ENCODE measurements around the gene ABAT. TPM values are rescaled to one million over a fixed set of nuclear protein-coding genes. Genes with fewer than 3 reads are reported as not detected.
"Not testable (repeated sequence)": the region's sequence is repeated elsewhere in the genome, so short reads cannot be mapped to it uniquely, and the experiment has no call there.

Gene ABAT
- total RNA-seq, 5 donors from 2014 or later (not counting 1 experiment from before 2014, with no cell fraction given), result 8.3 to 16.1 (median 11.7) TPM

DNA sequence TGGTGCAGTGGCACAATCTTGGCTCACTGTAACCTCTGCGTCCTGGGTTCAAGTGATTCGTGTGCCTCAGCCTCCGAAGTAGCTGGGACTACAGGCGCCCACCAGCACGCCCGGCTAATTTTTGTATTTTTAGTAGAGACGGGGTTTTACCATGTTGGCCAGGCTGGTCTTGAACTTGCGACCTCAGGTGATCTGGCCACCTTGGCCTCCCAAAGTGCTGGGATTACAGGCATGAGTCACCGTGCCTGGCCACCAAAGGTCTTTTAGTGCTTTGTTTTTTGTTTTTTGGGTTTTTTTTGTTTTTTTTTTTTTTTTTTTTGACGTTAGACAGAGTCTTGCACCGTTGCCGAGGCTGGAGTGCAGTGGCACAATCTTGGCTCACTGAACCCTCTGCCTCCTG, 129.3 kb downstream of the ABAT start:
- 98% methylated on average over 9 of the region's 12 CpGs for WGBS (ENCODE audit: insufficient coverage)
- CTCF ChIA-PET, result interaction anchor here in 1 of 2 donors (0.7 kb wide), 1 partner anchor 561 kb away, joined by 3 read pairs; no protein-coding TSS in a partner anchor
- H3K27me3 ChIP-seq (replicated peaks in 1 of 2; ENCODE audit: control insufficient read depth in 2 of 2, extremely low read depth in 1 of 2, insufficient read depth in 2 of 2, low read length in 1 of 2); H3K9me3 ChIP-seq; H3K4me3 ChIP-seq (ENCODE audit: control insufficient read depth in 1 of 2, extremely low read depth in 1 of 2, low read length in 1 of 2); ATAC-seq (replicated peaks in 1 of 4); H3K27ac ChIP-seq (ENCODE audit: low read length); H3K27me3 Mint-ChIP-seq; H3K9me3 Mint-ChIP-seq; DNase-seq; POLR2A ChIA-PET; H3K27ac Mint-ChIP-seq; H3K4me3 Mint-ChIP-seq: not testable (repeated sequence)
- Histone ChIP-seq H3K4me1 (ENCODE audit: control insufficient read depth in 1 of 2, extremely low read depth in 1 of 2, insufficient read depth in 2 of 2, low read length in 2 of 2) (peaks cover 5 to 14% of the 10 kb centered on the region in 2 experiments), H3K36me3 (ENCODE audit: control insufficient read depth in 2 of 2, extremely low read depth in 1 of 2, insufficient read depth in 1 of 2, low read length in 1 of 2) (peaks cover 19 to 72% of the 10 kb centered on the region in 2 donors)
- Mint-ChIP-seq H3K36me3 (peaks cover 47% of the 10 kb centered on the region), H3K4me1 (peaks cover 15 to 25% (median 17%) of the 10 kb centered on the region in 3 donors)

DNA sequence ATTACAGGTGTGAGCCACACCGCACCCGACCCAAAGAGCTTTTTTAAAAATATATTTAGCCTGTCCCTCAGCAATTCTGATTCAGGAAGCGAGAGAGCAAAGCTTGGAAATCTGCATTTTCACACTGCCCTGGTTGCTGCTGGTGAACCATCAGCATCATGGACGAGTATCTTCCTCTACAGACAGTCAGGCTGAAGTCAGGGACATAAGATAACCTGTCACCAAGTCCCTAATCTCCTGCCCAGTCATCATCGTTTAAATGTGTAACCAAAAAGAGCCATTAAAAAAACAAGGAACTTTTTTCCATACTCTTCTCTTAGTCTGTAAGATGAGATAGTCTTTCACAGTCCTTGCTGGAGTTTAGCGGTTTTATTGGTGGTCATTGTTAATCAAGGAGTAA, 129.9 kb downstream of the ABAT start:
- ChIA-PET POLR2A (no interaction called here), CTCF (no interaction called here)
- H3K4me1 ChIP-seq (ENCODE audit: control insufficient read depth in 1 of 2, extremely low read depth in 1 of 2, insufficient read depth in 2 of 2, low read length in 2 of 2), result peaks cover 0 to 9% of the 10 kb centered on the region in 2 experiments
- no peak overlapping the region for H3K27ac Mint-ChIP-seq
- H3K27ac ChIP-seq (ENCODE audit: low read length), result no peak overlapping the region
- H3K9me3 ChIP-seq, result no peaks in the 10 kb centered on the region
- 98% methylated on average over 4 of the region's 6 CpGs for WGBS (ENCODE audit: insufficient coverage)
- H3K4me3 ChIP-seq (ENCODE audit: control insufficient read depth in 1 of 2, extremely low read depth in 1 of 2, low read length in 1 of 2), result no peak overlapping the region
- peaks cover 51% of the 10 kb centered on the region for H3K36me3 Mint-ChIP-seq
- peaks cover 9 to 19% (median 11%) of the 10 kb centered on the region in 3 donors for H3K4me1 Mint-ChIP-seq
- peaks cover 24 to 78% of the 10 kb centered on the region in 2 donors for H3K36me3 ChIP-seq (ENCODE audit: control insufficient read depth in 2 of 2, extremely low read depth in 1 of 2, insufficient read depth in 1 of 2, low read length in 1 of 2)
- no peaks in the 10 kb centered on the region for H3K27me3 ChIP-seq (replicated peaks in 1 of 2; ENCODE audit: control insufficient read depth in 2 of 2, extremely low read depth in 1 of 2, insufficient read depth in 2 of 2, low read length in 1 of 2)
- H3K9me3 Mint-ChIP-seq, result no peaks in the 10 kb centered on the region
- H3K4me3 Mint-ChIP-seq, result no peak overlapping the region
- no peaks in the 10 kb centered on the region for H3K27me3 Mint-ChIP-seq
- no peak for DNase-seq
- no peak for ATAC-seq (replicated peaks in 1 of 4)

DNA sequence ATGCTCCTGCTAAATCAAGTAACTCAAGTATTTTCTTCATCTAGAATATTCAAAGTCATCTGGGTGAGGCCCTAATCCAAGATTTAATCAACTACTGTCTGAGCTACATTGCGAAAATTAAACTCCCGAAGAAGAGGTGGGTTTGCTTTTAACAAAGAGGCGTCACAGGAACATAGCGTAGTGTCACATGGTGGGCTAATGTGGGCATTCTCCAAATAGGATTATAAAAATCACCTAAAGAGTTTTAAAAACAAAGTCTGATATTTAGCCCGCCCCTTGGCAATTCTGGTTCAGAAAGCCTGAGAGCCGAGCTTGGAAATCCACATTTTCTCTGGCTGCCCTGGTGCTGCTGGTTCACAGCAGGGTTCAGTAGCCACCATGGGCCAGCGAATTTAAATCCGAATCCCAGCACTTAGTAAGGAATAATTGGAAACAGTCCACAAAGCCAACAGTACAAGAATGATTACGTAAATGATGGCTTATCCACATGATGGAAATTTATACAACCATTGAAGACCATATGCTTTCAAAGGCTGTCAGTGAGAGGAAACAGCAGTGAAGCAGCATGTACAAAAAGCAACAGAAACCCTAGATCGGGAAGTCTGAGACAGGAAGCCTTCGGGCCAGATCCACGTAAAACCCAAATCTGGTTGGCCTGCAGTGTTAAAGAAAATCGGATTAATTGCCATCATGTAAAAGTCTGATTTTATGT, 132.0 kb downstream of the ABAT start:
- DNase-seq (no peak), ATAC-seq (replicated peaks in 1 of 4) (no peak)
- H3K36me3 Mint-ChIP-seq, result peaks cover 60% of the 10 kb centered on the region
- H3K27me3 Mint-ChIP-seq, result no peaks in the 10 kb centered on the region
- ChIA-PET POLR2A (interaction anchor here in 1 of 2 donors (0.7 kb wide), 1 partner anchor 158 kb away, joined by 3 read pairs; no protein-coding TSS in a partner anchor), CTCF (no interaction called here)
- Histone ChIP-seq H3K9me3 (no peaks in the 10 kb centered on the region), H3K4me1 (ENCODE audit: control insufficient read depth in 1 of 2, extremely low read depth in 1 of 2, insufficient read depth in 2 of 2, low read length in 2 of 2) (no peaks in the 10 kb centered on the region), H3K27me3 (replicated peaks in 1 of 2; ENCODE audit: control insufficient read depth in 2 of 2, extremely low read depth in 1 of 2, insufficient read depth in 2 of 2, low read length in 1 of 2) (no peaks in the 10 kb centered on the region), H3K4me3 (ENCODE audit: control insufficient read depth in 1 of 2, extremely low read depth in 1 of 2, low read length in 1 of 2) (no peak overlapping the region), H3K36me3 (ENCODE audit: control insufficient read depth in 2 of 2, extremely low read depth in 1 of 2, insufficient read depth in 1 of 2, low read length in 1 of 2) (peaks cover 31 to 94% of the 10 kb centered on the region in 2 donors), H3K27ac (ENCODE audit: low read length) (no peak overlapping the region)
- WGBS (ENCODE audit: insufficient coverage), result 97% methylated on average over 6 of the region's 13 CpGs
- no peak overlapping the region for H3K4me3 Mint-ChIP-seq
- H3K27ac Mint-ChIP-seq, result no peak overlapping the region
- peaks cover 0 to 11% (median 4%) of the 10 kb centered on the region in 3 donors for H3K4me1 Mint-ChIP-seq
- no peaks in the 10 kb centered on the region for H3K9me3 Mint-ChIP-seq

GRCh38 chr16:8807189-8807588, 132.8 kb downstream of the ABAT start:
- ChIA-PET POLR2A (no interaction called here), CTCF (no interaction called here)
- H3K27ac Mint-ChIP-seq, result no peak overlapping the region

GRCh38 chr16:8808009-8808408, 133.6 kb downstream of the ABAT start:
- DNase-seq, result no peak
- peaks cover 41 to 96% of the 10 kb centered on the region in 2 donors for H3K36me3 ChIP-seq (ENCODE audit: control insufficient read depth in 2 of 2, extremely low read depth in 1 of 2, insufficient read depth in 1 of 2, low read length in 1 of 2)
- WGBS (ENCODE audit: insufficient coverage), result 100% methylated on average over 1 of the region's 3 CpGs
- no peaks in the 10 kb centered on the region for H3K4me1 ChIP-seq (ENCODE audit: control insufficient read depth in 1 of 2, extremely low read depth in 1 of 2, insufficient read depth in 2 of 2, low read length in 2 of 2)
- H3K4me3 ChIP-seq (ENCODE audit: control insufficient read depth in 1 of 2, extremely low read depth in 1 of 2, low read length in 1 of 2), result no peak overlapping the region
- no peak overlapping the region for H3K27ac Mint-ChIP-seq
- H3K4me1 Mint-ChIP-seq, result peaks cover 0 to 7% (median 4%) of the 10 kb centered on the region in 3 donors
- H3K27ac ChIP-seq (ENCODE audit: low read length), result no peak overlapping the region
- no peaks in the 10 kb centered on the region for H3K27me3 Mint-ChIP-seq
- no peaks in the 10 kb centered on the region for H3K27me3 ChIP-seq (replicated peaks in 1 of 2; ENCODE audit: control insufficient read depth in 2 of 2, extremely low read depth in 1 of 2, insufficient read depth in 2 of 2, low read length in 1 of 2)
- ATAC-seq (replicated peaks in 1 of 4), result no peak
- POLR2A ChIA-PET, result no interaction called here
- H3K36me3 Mint-ChIP-seq, result peaks cover 54% of the 10 kb centered on the region
- no peak overlapping the region for H3K4me3 Mint-ChIP-seq
- no peaks in the 10 kb centered on the region for H3K9me3 ChIP-seq
- no peaks in the 10 kb centered on the region for H3K9me3 Mint-ChIP-seq
- CTCF ChIA-PET, result interaction anchor here in 1 of 2 donors (0.5 to 1.1 kb wide), 2 partner anchors 72 to 232 kb away, joined by 3 read pairs; no protein-coding TSS in a partner anchor

More at GRCh38 chr16:8807189-8807588, 132.8 kb downstream of the ABAT start:
- H3K9me3 ChIP-seq, result no peaks in the 10 kb centered on the region
- peaks cover 0 to 7% (median 4%) of the 10 kb centered on the region in 3 donors for H3K4me1 Mint-ChIP-seq
- H3K4me3 Mint-ChIP-seq, result no peak overlapping the region
- no peak overlapping the region for H3K4me3 ChIP-seq (ENCODE audit: control insufficient read depth in 1 of 2, extremely low read depth in 1 of 2, low read length in 1 of 2)
- peaks cover 38 to 94% of the 10 kb centered on the region in 2 donors for H3K36me3 ChIP-seq (ENCODE audit: control insufficient read depth in 2 of 2, extremely low read depth in 1 of 2, insufficient read depth in 1 of 2, low read length in 1 of 2)
- 100% methylated on average over 1 of the region's 5 CpGs for WGBS (ENCODE audit: insufficient coverage)
- DNase-seq (no peak), ATAC-seq (replicated peaks in 1 of 4) (no peak)
- no peaks in the 10 kb centered on the region for H3K27me3 ChIP-seq (replicated peaks in 1 of 2; ENCODE audit: control insufficient read depth in 2 of 2, extremely low read depth in 1 of 2, insufficient read depth in 2 of 2, low read length in 1 of 2)
- H3K36me3 Mint-ChIP-seq, result peaks cover 57% of the 10 kb centered on the region
- no peaks in the 10 kb centered on the region for H3K9me3 Mint-ChIP-seq
- no peaks in the 10 kb centered on the region for H3K27me3 Mint-ChIP-seq
- no peak overlapping the region for H3K27ac ChIP-seq (ENCODE audit: low read length)
- H3K4me1 ChIP-seq (ENCODE audit: control insufficient read depth in 1 of 2, extremely low read depth in 1 of 2, insufficient read depth in 2 of 2, low read length in 2 of 2), result no peaks in the 10 kb centered on the region

- no peak overlapping the region for H3K4me3 Mint-ChIP-seq
- peaks cover 40 to 95% of the 10 kb centered on the region in 2 donors for H3K36me3 ChIP-seq (ENCODE audit: control insufficient read depth in 2 of 2, extremely low read depth in 1 of 2, insufficient read depth in 1 of 2, low read length in 1 of 2)
- H3K27me3 Mint-ChIP-seq, result no peaks in the 10 kb centered on the region
- H3K4me3 ChIP-seq (ENCODE audit: control insufficient read depth in 1 of 2, extremely low read depth in 1 of 2, low read length in 1 of 2), result no peak overlapping the region
- ChIA-PET POLR2A (no interaction called here), CTCF (interaction anchor here (0.5 to 1.1 kb wide), 3 partner anchors 12 to 231 kb away, joined by 3 read pairs; partner anchors contain the start of gene TMEM186 (in 1 of the 2))
- WGBS (ENCODE audit: insufficient coverage), result 100% methylated on average over 2 of the region's 11 CpGs
- no peak overlapping the region for H3K27ac ChIP-seq (ENCODE audit: low read length)
- ATAC-seq (replicated peaks in 1 of 4) (no peak), DNase-seq (no peak)
- H3K27me3 ChIP-seq (replicated peaks in 1 of 2; ENCODE audit: control insufficient read depth in 2 of 2, extremely low read depth in 1 of 2, insufficient read depth in 2 of 2, low read length in 1 of 2), result no peaks in the 10 kb centered on the region
- H3K9me3 ChIP-seq, result no peaks in the 10 kb centered on the region
- H3K36me3 Mint-ChIP-seq, result peaks cover 55% of the 10 kb centered on the region
- H3K4me1 Mint-ChIP-seq, result peaks cover 0 to 3% (median 0%) of the 10 kb centered on the region in 3 donors
- H3K9me3 Mint-ChIP-seq, result no peaks in the 10 kb centered on the region
- H3K27ac Mint-ChIP-seq, result no peak overlapping the region
- H3K4me1 ChIP-seq (ENCODE audit: control insufficient read depth in 1 of 2, extremely low read depth in 1 of 2, insufficient read depth in 2 of 2, low read length in 2 of 2), result no peaks in the 10 kb centered on the region
These were observed 134.4 kb downstream of the ABAT start for GRCh38 chr16:8808613-8809353.

Measured in T-cell (primary cell).